Measurements from ENCODE around the gene CDCA4. TPM values are rescaled to one million over a fixed set of nuclear protein-coding genes. Genes with fewer than 3 reads are reported as not detected.

CDCA4 gene
- total RNA-seq, 1 donor from 2014 or later = 32.3 TPM

DNA sequence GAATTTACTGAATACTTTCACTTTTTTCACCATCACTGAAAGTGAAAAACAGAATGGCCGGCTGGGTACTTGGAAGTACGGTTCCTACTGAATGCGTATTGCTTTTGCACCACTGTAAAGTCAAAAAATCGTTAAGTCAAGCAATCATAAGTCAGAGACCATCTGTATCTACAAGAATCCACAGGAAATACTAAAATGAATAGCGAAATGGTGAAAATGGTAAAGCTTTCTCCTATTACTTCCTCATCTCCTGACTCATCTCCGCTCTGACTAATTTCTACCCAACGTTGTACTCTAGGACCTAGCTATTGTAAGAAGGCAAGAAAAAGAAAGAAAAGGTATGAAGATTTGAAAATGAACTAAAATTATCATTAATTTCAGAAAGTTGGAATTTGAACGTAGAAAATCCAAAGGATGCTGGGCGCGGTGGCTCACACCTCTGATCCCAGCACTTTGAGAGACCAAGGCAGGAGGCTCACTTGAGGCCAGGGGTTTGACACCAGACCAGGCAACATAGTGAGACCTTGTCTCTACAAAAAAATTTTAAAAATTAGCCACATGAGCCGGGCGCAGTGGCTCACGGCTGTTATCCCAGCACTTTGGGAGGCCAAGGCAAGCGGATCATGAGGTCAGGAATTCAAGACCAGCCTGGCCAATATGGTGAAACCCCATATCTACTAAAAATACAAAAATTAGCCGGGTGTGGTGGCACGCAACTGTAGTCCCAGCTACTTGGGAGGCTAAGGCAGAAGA is 5.3 kb upstream of the CDCA4 start:
- Mint-ChIP-seq H3K4me3 (no peak overlapping the region), H3K4me1 (peaks cover 12% of the 10 kb centered on the region), H3K27me3 (ENCODE audit: low read depth) (peaks cover 5% of the 10 kb centered on the region), H3K36me3 (no peaks in the 10 kb centered on the region), H3K27ac (no peak overlapping the region), H3K9me3 (no peaks in the 10 kb centered on the region)
- TF ChIP-seq, protein P1, sequence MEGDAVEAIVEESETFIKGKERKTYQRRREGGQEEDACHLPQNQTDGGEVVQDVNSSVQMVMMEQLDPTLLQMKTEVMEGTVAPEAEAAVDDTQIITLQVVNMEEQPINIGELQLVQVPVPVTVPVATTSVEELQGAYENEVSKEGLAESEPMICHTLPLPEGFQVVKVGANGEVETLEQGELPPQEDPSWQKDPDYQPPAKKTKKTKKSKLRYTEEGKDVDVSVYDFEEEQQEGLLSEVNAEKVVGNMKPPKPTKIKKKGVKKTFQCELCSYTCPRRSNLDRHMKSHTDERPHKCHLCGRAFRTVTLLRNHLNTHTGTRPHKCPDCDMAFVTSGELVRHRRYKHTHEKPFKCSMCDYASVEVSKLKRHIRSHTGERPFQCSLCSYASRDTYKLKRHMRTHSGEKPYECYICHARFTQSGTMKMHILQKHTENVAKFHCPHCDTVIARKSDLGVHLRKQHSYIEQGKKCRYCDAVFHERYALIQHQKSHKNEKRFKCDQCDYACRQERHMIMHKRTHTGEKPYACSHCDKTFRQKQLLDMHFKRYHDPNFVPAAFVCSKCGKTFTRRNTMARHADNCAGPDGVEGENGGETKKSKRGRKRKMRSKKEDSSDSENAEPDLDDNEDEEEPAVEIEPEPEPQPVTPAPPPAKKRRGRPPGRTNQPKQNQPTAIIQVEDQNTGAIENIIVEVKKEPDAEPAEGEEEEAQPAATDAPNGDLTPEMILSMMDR (IDR thresholded peaks at IDR 0.05; ENCODE audit: unreplicated experiment) = no peak
- DNase-seq (ENCODE audit: low spot score in 2 of 2, unreplicated experiment in 2 of 2) = no peak

DNA sequence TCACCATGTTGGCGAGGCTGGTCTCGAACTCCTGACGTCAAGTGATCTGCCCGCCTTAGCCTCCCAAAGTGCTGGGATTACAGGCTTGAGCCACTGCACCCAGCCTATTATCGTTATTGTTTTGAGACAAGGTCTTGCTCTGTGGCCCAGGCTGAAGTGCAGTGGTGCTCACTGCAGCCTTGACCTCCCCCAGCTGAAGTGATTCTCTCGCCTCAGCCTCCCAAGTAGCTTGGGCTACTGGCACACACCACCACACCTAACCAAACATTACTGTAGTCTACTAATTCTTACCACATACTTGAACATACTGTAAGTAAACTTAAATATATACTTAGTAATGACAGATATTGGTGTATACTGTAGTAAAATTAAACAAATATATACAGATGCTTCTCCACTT is 4.5 kb upstream of the CDCA4 start:
- no peak for DNase-seq (ENCODE audit: low spot score in 2 of 2, unreplicated experiment in 2 of 2)
- Mint-ChIP-seq H3K36me3 (no peaks in the 10 kb centered on the region), H3K27me3 (ENCODE audit: low read depth) (peaks cover 3% of the 10 kb centered on the region), H3K4me3 (no peak overlapping the region), H3K9me3 (no peaks in the 10 kb centered on the region), H3K4me1 (peaks cover 12% of the 10 kb centered on the region), H3K27ac (no peak overlapping the region)
- TF ChIP-seq, protein P1 (IDR thresholded peaks at IDR 0.05; ENCODE audit: unreplicated experiment) = no peak

DNA sequence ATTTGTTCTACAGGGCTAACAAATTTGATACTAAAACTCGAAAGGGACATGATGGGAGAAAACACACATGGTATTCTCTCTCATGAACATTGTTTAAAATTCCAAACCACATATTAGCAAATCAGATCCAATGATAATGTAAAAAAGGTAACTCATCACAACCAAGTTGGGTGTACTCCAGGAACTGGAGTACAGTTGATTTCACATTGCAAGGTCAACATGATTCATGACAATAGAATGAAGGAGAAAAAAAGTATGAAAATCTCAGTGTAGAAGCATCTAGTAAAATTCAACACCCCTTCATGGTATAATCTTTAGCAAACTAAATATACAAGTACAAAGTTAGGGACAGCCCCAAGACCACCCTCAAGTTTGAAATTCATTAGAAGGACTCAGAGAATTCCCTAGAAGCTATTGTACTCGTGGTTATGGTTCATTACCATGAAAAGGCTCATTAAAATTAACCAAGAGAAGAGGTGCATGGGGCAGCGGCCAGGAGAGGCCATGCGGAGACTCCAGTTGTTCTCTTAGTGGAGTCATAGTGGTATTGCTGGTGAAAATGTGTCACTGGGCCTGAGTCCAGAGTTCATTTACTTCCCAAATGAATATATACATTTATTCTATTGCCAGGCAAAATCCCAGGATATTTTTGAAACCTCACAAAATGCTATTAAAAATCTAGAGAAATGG is 3.1 kb upstream of the CDCA4 start:
- no peaks in the 10 kb centered on the region for H3K36me3 Mint-ChIP-seq
- H3K27ac Mint-ChIP-seq = peak overlapping the region; percentile 14

DNA sequence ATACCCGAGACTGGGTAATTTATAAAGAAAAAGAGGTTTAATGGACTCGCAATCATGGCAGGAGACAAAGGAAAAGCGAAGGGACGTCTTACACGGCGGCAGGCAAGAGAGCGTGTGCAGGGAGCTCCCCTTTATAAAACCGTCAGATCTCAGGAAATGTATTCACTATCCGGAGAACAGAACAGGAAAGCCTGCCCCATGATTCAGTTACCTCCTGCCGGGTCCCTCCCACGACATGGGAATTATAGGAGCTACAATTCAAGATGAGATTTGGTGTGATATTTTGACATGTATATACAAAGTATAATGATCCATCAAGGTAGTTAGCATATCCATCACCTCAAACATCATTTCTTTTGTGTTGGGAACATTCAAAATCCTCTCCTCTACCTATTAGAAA is 2.3 kb upstream of the CDCA4 start:
- no peak for DNase-seq (ENCODE audit: low spot score in 2 of 2, unreplicated experiment in 2 of 2)
- Mint-ChIP-seq H3K36me3 (no peaks in the 10 kb centered on the region), H3K9me3 (no peaks in the 10 kb centered on the region), H3K27ac (peak overlapping the region; percentile 14), H3K4me1 (peaks cover 30% of the 10 kb centered on the region), H3K27me3 (ENCODE audit: low read depth) (peaks cover 2% of the 10 kb centered on the region), H3K4me3 (peak overlapping the region; percentile 40)
- TF ChIP-seq, protein P1 (IDR thresholded peaks at IDR 0.05; ENCODE audit: unreplicated experiment) = no peak

More for the DNA sequence above, 3.1 kb upstream of the CDCA4 start:
- peaks cover 3% of the 10 kb centered on the region for H3K27me3 Mint-ChIP-seq (ENCODE audit: low read depth)
- TF ChIP-seq, protein P1 (IDR thresholded peaks at IDR 0.05; ENCODE audit: unreplicated experiment) = no peak
- H3K9me3 Mint-ChIP-seq = no peaks in the 10 kb centered on the region
- H3K4me3 Mint-ChIP-seq = no peak overlapping the region
- H3K4me1 Mint-ChIP-seq = peaks cover 22% of the 10 kb centered on the region
- no peak for DNase-seq (ENCODE audit: low spot score in 2 of 2, unreplicated experiment in 2 of 2)

DNA sequence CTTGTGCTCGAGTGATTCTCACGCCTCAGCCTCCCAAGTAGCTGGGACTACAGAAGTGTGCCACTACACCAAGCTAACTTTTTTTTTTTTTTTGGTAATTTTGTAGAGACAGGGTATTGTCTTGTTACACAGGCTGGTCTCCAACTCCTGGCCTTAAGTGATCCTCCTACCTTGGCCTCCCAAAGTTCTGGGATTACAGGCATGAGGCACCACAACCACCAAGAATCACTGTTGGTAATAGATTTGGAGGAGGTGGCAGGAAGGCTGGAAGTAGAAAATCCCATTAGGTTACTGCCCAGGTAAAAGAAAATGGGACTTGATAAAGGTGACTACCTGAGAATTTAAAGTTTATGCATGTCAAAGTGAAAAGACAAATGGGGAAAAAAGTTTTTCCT is 1.4 kb upstream of the CDCA4 start:
- H3K36me3 Mint-ChIP-seq = no peaks in the 10 kb centered on the region
- peak overlapping the region; percentile 98 for H3K27ac Mint-ChIP-seq
- TF ChIP-seq, protein P1 (IDR thresholded peaks at IDR 0.05; ENCODE audit: unreplicated experiment) = no peak
- no peak for DNase-seq (ENCODE audit: low spot score in 2 of 2, unreplicated experiment in 2 of 2)
- H3K9me3 Mint-ChIP-seq = no peaks in the 10 kb centered on the region
- peak overlapping the region; percentile 82 for H3K4me3 Mint-ChIP-seq
- H3K4me1 Mint-ChIP-seq = peaks cover 35% of the 10 kb centered on the region
- peaks cover 2% of the 10 kb centered on the region for H3K27me3 Mint-ChIP-seq (ENCODE audit: low read depth)
